ENCODE results near the gene PEPD.
A peak's percentile ranks its signal among the peaks of the same experiment; 100 is the strongest.
"Not testable (repeated sequence)": the region's sequence is repeated elsewhere in the genome, so short reads cannot be mapped to it uniquely, and the experiment has no call there.

PEPD gene

DNA sequence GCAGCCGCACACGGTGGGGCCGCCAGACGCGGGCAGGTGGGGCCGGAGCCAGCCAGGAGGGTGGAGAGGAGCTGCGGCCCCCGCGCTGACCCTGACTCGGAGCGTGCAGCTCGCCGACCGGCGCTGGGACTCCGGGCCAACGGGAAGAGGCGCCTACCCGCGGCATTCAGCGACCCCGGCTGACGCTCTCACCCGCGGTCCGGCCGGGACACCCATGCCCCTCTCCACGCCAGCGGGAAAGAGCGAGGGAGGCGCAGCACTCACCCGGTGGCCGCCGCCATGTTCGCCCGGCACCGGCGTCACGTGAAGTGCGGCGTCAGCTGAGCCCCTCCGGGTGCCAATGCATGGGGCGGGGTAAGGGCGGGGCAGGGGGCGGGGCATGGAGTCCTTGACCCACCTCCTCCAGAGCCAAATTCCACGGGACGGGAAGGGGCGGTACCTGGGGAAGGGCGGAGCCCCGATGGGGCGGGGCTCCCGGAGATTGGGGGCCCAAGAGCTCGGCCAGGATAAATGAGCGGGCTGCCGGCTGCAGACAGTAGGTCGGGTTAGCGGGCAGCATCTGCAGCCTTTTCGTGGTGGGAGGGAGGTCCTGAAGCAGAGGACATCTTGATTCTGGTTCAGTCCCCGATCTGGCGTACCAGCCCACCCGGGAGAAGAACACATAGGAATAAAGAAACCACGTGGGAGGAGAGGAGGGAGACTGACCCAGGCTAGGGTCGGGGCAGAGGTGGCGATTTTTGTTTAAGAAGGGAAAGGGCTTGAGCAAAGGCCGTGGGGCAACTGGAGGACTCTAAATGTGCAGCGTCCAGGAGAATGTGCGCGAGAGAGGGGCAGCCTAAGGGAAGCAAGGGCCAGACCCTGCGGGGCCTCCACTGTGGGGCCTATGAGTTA lies at the start of gene PEPD:
TSS of gene PEPD (minus strand) at position 312 of the 891 bp plus-strand sequence. CDS start at position 281, 31 bp downstream.
- TF ChIP-seq CTCF (IDR thresholded peaks at IDR 0.05; ENCODE audit: extremely low read depth, insufficient read depth, missing control alignments), result no peak
- DNase-seq (ENCODE audit: low spot score), result peak; percentile 100
- in situ Hi-C loops (cut with MboI; ENCODE audit: low pct_unique_long_range_greater_than_20kb, low sequenced_read_pairs, unreplicated experiment), result no loop called here

DNA sequence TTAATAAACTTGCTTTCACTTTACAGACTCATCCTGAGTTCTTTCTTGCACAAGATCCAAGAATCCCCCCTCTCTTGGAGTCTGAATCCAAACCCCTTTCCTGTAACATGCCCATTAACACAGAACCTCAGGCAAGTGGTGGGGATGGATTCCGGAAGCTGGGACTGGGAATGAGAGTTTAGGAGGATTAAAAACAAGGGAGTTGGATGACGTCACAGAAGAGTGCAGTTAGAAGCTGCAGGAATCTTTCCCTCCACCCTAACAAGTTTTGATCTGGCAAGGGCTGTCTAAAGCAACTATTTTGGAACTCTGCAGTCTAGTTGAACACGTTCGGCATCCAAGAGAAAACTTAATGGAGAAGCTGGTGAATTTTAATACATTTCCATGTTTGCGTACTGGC lies 48.2 kb upstream of the PEPD start:
- in situ Hi-C loops (cut with MboI; ENCODE audit: low pct_unique_long_range_greater_than_20kb, low sequenced_read_pairs, unreplicated experiment), result no loop called here
- DNase-seq (ENCODE audit: low spot score), result no peak
- TF ChIP-seq CTCF (IDR thresholded peaks at IDR 0.05; ENCODE audit: extremely low read depth, insufficient read depth, missing control alignments), result no peak

GRCh38 chr19:33568706-33569105 lies 47.1 kb upstream of the PEPD start:
- in situ Hi-C loops (cut with MboI; ENCODE audit: low pct_unique_long_range_greater_than_20kb, low sequenced_read_pairs, unreplicated experiment), result no loop called here
- no peak for TF ChIP-seq CTCF (IDR thresholded peaks at IDR 0.05; ENCODE audit: extremely low read depth, insufficient read depth, missing control alignments)
- no peak for DNase-seq (ENCODE audit: low spot score)

GRCh38 chr19:33564836-33565338 lies 43.3 kb upstream of the PEPD start:
- in situ Hi-C loops (cut with MboI; ENCODE audit: low pct_unique_long_range_greater_than_20kb, low sequenced_read_pairs, unreplicated experiment), result no loop called here
- DNase-seq (ENCODE audit: low spot score), result no peak
- no peak for TF ChIP-seq CTCF (IDR thresholded peaks at IDR 0.05; ENCODE audit: extremely low read depth, insufficient read depth, missing control alignments)

DNA sequence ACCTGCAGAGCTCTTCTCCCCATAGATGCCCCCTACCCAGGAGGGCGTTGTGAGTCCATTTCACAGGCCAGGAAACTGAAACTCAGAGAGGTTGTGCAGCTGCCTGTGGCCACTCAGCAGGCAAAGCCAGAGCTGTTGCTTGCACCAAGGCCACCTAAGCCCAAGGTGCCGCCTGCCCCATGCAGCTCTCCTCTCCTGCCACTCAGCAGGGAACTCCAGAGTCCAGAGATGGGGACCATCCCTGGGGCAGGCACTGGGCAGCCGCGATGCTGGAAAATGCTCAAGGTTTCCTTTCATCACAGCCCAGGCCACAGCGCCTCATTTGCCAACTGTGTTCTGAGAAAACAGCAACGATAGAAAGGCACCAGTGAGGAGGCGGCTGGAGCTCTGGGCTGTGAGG lies 41.0 kb upstream of the PEPD start:
- TF ChIP-seq CTCF (IDR thresholded peaks at IDR 0.05; ENCODE audit: extremely low read depth, insufficient read depth, missing control alignments), result no peak
- no peak for DNase-seq (ENCODE audit: low spot score)
- in situ Hi-C loops (cut with MboI; ENCODE audit: low pct_unique_long_range_greater_than_20kb, low sequenced_read_pairs, unreplicated experiment), result no loop called here

- in situ Hi-C loops (cut with MboI; ENCODE audit: low pct_unique_long_range_greater_than_20kb, low sequenced_read_pairs, unreplicated experiment); DNase-seq (ENCODE audit: low spot score): not testable (repeated sequence)
Observed at GRCh38 chr19:33561666-33562065, 40.1 kb upstream of the PEPD start.

GRCh38 chr19:33561261-33561660 lies 39.7 kb upstream of the PEPD start:
- no peak for TF ChIP-seq CTCF (IDR thresholded peaks at IDR 0.05; ENCODE audit: extremely low read depth, insufficient read depth, missing control alignments)
- in situ Hi-C loops (cut with MboI; ENCODE audit: low pct_unique_long_range_greater_than_20kb, low sequenced_read_pairs, unreplicated experiment), result no loop called here
- DNase-seq (ENCODE audit: low spot score), result no peak

Measured in GM13977 (cell line).